K562 (cell line): ENCODE results near the gene PIK3CB. TPM values are rescaled to one million over a fixed set of nuclear protein-coding genes. Genes with fewer than 3 reads are reported as not detected.

ENCODE experiments used
- CBFA2T2 ChIP-seq: fragments of 450-650 bp; conservative IDR thresholded peaks from 2 replicates; pipeline ENCODE4 v1.6.1; 2017; ENCODE audit warnings: mild to moderate bottlenecking
- CEBPB ChIP-seq: fragments of 450-650 bp; IDR thresholded peaks from 2 replicates; pipeline ENCODE4 v1.6.1; 2016; ENCODE audit warnings: missing genetic modification characterization, missing compliant biosample characterization
- CREB1 ChIP-seq, 2 experiments: sonication (generic) in 1 of 2; formaldehyde crosslinking in 1 of 2; IDR thresholded peaks; 2 replicates each; pipeline versions ENCODE4 v1.6.1 to v1.8.0; 2012 to 2022; ENCODE audit warnings: inconsistent platforms in 1 of 2, mild to moderate bottlenecking in 1 of 2, missing genetic modification reagents in 1 of 2, moderate library complexity in 1 of 2
- DMBX1 ChIP-seq: fragments of 250-450 bp; sonication (Bioruptor Pico); IDR thresholded peaks from 2 replicates; pipeline ENCODE4 v1.8.0; 2022; ENCODE audit warnings: inconsistent platforms, mild to moderate bottlenecking, moderate library complexity, borderline replicate concordance
- GTF2A2 ChIP-seq: IDR thresholded peaks from 2 replicates; pipeline ENCODE4 v1.6.1; 2016; ENCODE audit warnings: mild to moderate bottlenecking, missing genetic modification characterization, missing compliant biosample characterization
- HNRNPK ChIP-seq: fragments of 200-400 bp; formaldehyde crosslinking; IDR thresholded peaks from one replicate; pipeline ENCODE4 v1.6.1; 2018; ENCODE audit warnings: mild to moderate bottlenecking, low read depth, low read length; ENCODE audit not compliant: poor library complexity, severe bottlenecking
- MCM5 ChIP-seq: fragments of 450-650 bp; IDR thresholded peaks from 2 replicates; pipeline ENCODE4 v1.6.1; 2016; ENCODE audit warnings: low read depth
- MED1 ChIP-seq: sonication (generic); formaldehyde crosslinking; IDR thresholded peaks from 2 replicates; pipeline ENCODE4 v1.8.1; 2023; ENCODE audit warnings: missing genetic modification reagents, borderline replicate concordance
- NCOA4 ChIP-seq: fragments of 450-650 bp; IDR thresholded peaks from 2 replicates; pipeline ENCODE4 v1.6.1; 2018; ENCODE audit warnings: mild to moderate bottlenecking; ENCODE audit not compliant: partially characterized antibody
- POU5F1 ChIP-seq: fragments of 150-350 bp; IDR thresholded peaks from 2 replicates; pipeline ENCODE4 v1.6.1; 2014; ENCODE audit warnings: borderline replicate concordance, low read length, low read depth, mild to moderate bottlenecking; ENCODE audit not compliant: partially characterized antibody
- SLC30A9 ChIP-seq: fragments of 250-450 bp; sonication (Bioruptor Pico); IDR thresholded peaks from 2 replicates; pipeline ENCODE4 v1.8.0; 2022; ENCODE audit warnings: mild to moderate bottlenecking, moderate library complexity
- SMAD4 ChIP-seq: fragments of 250-450 bp; sonication (Bioruptor Pico); conservative IDR thresholded peaks from 2 replicates; pipeline ENCODE4 v1.8.0; 2021; ENCODE audit warnings: inconsistent platforms, mild to moderate bottlenecking, moderate library complexity
- TAL1 ChIP-seq: fragments of 450-650 bp; IDR thresholded peaks from 2 replicates; pipeline ENCODE4 v1.6.1; 2016; ENCODE audit warnings: mild to moderate bottlenecking
- THRAP3 ChIP-seq: fragments of 450-650 bp; IDR thresholded peaks from 2 replicates; pipeline ENCODE4 v1.6.1; 2016; ENCODE audit warnings: mild to moderate bottlenecking, inconsistent platforms, borderline replicate concordance
- ZNF644 ChIP-seq: fragments of 200-800 bp; sonication (Bioruptor generic); IDR thresholded peaks from 2 replicates; pipeline ENCODE4 v1.6.1; 2016; ENCODE audit warnings: low read depth, missing genetic modification characterization, missing compliant biosample characterization
- polyA plus RNA-seq, 8 experiments: library from polyadenylated mRNA; depleted of rRNA in 4 of 8; stranded (reverse) in 5 of 8; unstranded in 3 of 8; fragments of >200 nt; fragmentation: Nextera tagmentation in 2 of 8; fragmentation: Illumina TruSeq in 1 of 8; extraction: Ambion mirVana in 2 of 8; extraction: Trizol in 1 of 8; gene quantifications; 2 replicates each; pipeline versions ENCODE4 v1.2.1 to v1.2.3, GENCODE V29; 2011 to 2014; ENCODE audit warnings: inconsistent platforms in 1 of 8, missing spikeins in 1 of 8
- total RNA-seq, 7 experiments: library from RNA; depleted of rRNA in 6 of 7; stranded (reverse); fragments of >200 nt in 6 of 7; fragmentation: Illumina TruSeq in 2 of 7; extraction: Trizol in 2 of 7; gene quantifications; 2 replicates each; pipeline versions ENCODE4 v1.2.1 to v1.2.3, GENCODE V29; 2011 to 2021; ENCODE audit warnings: low replicate concordance in 1 of 7
- TF ChIP-seq, protein P1 (sequence below): sonication (generic); formaldehyde crosslinking; IDR thresholded peaks from 2 replicates; pipeline ENCODE4 v1.8.0; 2023; ENCODE audit warnings: mild to moderate bottlenecking, missing genetic modification reagents
- TF ChIP-seq, protein P2 (sequence below): fragments of 150-350 bp; IDR thresholded peaks from 2 replicates; pipeline ENCODE4 v1.6.1; 2014; ENCODE audit warnings: low read depth, mild to moderate bottlenecking, low read length, borderline replicate concordance
- TF ChIP-seq, protein P3 (sequence below): sonication (generic); formaldehyde crosslinking; IDR thresholded peaks from 2 replicates; pipeline ENCODE4 v1.8.0; 2022; ENCODE audit warnings: mild to moderate bottlenecking, missing genetic modification reagents

The PIK3CB gene
- total and polyA plus RNA-seq, 9 of the 15 experiments (the other 6 are each of a cell fraction or from before 2014, with no cell fraction given), result 15.3 to 62.6 (median 28.3) TPM

DNA sequence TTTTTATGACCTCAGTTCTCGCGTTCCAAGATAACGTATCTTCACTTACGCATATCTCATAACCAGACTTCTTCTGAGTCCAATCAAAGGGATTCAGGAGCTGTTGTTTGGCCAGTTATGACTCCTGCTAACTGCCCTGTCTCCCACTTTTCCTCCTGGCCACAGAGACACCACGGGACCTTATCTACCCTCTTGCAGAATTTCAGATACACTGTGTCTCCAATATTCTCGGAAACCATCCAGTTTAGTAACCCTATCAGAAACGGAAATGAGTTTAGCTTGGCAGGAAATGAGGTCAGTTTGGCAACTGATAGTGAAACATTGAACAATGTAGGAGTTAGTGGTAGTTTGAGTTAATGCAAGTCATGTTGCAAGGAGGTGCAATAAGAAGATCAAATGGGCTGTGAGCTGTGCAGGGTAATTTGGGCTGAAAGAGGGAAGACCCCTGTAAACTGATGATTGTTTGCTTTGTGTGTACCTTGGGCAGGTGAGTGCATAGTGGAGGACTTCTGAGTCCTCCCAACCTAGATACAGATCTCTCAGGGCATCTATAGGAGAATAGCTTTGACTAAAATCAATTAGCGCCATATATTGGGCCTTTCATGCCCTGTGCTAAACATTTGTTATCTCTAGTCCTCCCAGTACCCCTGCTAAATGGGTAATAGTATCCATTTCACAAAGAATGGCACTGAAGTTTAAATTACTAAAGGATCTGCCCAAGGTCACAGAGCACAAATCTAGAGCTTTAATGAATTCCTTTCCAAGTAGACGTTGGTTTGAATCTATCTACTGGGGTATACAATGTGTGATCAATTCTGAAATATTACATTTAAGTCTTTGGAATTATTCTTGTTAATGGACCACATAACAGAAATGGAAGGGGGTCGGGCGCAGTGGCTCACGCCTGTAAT lies 41.3 kb upstream of the PIK3CB start (continued):
- TF ChIP-seq SMAD4 (peak; percentile 100), POU5F1 (no peak), HNRNPK (no peak), DMBX1 (CRISPR knock-in tag) (peak; percentile 69; the same call in 1 of the 2 replicates), THRAP3 (peak; percentile 17; the same call in 1 of the 2 replicates), MCM5 (no peak), MED1 (CRISPR knock-in tag) (no peak), SLC30A9 (CRISPR knock-in tag) (no peak), CEBPB (tag) (peak; percentile 95), CBFA2T2 (peak; percentile 99), GTF2A2 (tag) (peak; percentile 71; the same call in 1 of the 2 replicates), CREB1 (IDR thresholded peaks at IDR 0.05) (peak; percentile 83), CREB1 (CRISPR knock-in tag; IDR thresholded peaks at IDR 0.05) (peak; percentile 84), ZNF644 (tag) (peak; percentile 90), TAL1 (peak; percentile 99), NCOA4 (peak; percentile 69)
- TF ChIP-seq, protein P1, sequence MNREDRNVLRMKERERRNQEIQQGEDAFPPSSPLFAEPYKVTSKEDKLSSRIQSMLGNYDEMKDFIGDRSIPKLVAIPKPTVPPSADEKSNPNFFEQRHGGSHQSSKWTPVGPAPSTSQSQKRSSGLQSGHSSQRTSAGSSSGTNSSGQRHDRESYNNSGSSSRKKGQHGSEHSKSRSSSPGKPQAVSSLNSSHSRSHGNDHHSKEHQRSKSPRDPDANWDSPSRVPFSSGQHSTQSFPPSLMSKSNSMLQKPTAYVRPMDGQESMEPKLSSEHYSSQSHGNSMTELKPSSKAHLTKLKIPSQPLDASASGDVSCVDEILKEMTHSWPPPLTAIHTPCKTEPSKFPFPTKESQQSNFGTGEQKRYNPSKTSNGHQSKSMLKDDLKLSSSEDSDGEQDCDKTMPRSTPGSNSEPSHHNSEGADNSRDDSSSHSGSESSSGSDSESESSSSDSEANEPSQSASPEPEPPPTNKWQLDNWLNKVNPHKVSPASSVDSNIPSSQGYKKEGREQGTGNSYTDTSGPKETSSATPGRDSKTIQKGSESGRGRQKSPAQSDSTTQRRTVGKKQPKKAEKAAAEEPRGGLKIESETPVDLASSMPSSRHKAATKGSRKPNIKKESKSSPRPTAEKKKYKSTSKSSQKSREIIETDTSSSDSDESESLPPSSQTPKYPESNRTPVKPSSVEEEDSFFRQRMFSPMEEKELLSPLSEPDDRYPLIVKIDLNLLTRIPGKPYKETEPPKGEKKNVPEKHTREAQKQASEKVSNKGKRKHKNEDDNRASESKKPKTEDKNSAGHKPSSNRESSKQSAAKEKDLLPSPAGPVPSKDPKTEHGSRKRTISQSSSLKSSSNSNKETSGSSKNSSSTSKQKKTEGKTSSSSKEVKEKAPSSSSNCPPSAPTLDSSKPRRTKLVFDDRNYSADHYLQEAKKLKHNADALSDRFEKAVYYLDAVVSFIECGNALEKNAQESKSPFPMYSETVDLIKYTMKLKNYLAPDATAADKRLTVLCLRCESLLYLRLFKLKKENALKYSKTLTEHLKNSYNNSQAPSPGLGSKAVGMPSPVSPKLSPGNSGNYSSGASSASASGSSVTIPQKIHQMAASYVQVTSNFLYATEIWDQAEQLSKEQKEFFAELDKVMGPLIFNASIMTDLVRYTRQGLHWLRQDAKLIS (CRISPR knock-in tag), result 0 out of 2 replicates have a peak, but pooled peaks have one; percentile 27
- TF ChIP-seq, protein P2, sequence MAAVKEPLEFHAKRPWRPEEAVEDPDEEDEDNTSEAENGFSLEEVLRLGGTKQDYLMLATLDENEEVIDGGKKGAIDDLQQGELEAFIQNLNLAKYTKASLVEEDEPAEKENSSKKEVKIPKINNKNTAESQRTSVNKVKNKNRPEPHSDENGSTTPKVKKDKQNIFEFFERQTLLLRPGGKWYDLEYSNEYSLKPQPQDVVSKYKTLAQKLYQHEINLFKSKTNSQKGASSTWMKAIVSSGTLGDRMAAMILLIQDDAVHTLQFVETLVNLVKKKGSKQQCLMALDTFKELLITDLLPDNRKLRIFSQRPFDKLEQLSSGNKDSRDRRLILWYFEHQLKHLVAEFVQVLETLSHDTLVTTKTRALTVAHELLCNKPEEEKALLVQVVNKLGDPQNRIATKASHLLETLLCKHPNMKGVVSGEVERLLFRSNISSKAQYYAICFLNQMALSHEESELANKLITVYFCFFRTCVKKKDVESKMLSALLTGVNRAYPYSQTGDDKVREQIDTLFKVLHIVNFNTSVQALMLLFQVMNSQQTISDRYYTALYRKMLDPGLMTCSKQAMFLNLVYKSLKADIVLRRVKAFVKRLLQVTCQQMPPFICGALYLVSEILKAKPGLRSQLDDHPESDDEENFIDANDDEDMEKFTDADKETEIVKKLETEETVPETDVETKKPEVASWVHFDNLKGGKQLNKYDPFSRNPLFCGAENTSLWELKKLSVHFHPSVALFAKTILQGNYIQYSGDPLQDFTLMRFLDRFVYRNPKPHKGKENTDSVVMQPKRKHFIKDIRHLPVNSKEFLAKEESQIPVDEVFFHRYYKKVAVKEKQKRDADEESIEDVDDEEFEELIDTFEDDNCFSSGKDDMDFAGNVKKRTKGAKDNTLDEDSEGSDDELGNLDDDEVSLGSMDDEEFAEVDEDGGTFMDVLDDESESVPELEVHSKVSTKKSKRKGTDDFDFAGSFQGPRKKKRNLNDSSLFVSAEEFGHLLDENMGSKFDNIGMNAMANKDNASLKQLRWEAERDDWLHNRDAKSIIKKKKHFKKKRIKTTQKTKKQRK, result no peak
- TF ChIP-seq, protein P3, sequence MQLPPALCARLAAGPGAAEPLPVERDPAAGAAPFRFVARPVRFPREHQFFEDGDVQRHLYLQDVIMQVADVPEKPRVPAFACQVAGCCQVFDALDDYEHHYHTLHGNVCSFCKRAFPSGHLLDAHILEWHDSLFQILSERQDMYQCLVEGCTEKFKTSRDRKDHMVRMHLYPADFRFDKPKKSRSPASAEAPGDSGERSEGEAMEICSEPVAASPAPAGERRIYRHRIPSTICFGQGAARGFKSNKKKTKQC (CRISPR knock-in tag), result no peak
